GM21717 (cell line): ENCODE results near the gene DDX31.

Experiments
- ATAC-seq: cut with Tn5 transposase; IDR thresholded peaks from one replicate; pipeline ENCODE4 v1.9.1; 2021; ENCODE audit warnings: mild to moderate bottlenecking, moderate library complexity; ENCODE audit not compliant: unreplicated experiment

DDX31 gene

DNA sequence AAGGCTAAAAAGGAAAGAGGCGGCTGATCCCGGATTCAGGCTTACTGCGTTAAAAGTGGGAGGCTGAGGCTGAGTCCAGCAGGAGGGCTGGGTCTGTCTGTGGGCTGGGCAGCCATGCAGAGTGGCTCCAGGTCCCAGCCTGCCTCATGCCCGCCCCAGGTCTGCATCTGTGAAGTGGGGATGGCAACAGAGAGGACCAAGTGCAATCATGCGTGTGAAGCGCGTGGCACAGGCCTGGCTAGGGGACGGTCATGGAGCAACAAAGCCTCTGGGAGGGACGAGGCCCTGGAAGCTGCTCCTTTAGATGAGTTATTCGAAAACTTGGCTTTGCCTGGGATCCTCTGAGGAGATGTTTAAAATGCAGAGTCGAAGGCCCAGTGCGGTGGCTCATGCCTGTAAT lies 117.7 kb downstream of the DDX31 start:
- ATAC-seq, result no peak

DNA sequence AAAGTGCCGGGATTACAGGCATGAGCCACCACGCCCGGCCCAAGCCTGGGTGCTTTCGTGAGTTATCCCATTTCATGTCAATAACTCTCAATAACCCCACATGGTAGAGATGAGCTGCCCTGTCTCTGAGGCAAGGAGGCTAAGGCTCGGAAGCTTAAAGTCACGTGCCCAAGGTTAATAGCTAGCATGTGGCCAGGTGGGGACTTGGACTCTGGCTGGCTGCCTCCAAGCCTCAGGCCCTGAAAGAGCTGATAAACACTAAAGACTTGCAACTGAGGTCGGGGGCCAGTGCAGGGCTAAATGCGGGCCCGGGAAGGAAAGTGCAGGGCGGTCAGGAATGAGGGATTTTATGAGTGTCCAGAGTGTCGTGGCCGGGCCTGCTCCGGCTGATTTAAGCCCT lies 118.2 kb downstream of the DDX31 start:
- ATAC-seq, result no peak

DNA sequence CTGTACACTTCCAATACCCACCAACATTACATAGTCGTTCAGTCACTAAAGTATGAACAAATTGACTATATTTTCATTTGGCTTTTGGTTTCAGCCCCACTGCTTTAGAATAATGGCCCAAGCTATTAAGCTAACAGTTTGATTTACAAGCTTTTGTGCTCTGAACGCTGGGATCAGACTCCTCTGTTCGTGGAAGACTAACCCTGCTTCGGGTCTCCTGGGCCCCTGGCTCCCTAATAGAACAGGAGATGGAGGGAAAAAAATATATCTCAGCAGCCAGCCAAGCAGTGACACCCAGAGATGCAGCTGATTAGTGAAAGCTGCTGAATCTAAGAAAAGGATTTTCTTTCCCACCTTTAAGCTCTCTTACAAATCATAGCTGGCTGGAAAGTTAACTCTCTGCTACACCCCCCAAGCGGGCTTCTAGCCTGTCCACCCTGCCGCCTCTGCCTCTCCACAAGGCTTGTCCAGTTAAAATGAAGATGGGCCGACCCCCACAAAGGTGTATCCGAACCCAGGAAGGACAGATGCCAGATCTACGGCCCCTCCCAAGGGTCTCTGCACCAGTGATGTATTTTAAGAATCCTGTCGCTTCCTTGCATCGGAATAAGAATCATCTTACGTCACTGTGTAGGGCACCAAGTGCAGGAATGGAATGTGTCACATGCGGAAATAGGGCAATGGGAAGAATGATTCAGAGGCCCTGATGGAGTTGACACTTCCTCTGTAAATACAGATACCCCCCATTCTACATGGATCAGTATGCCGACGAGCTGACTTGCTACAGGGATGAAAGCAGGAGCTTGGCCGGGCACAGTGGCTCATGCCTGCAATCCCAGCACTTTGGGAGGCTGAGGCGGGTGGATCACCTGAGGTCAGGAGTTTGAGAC lies 120.8 kb downstream of the DDX31 start:
- ATAC-seq, result no peak

DNA sequence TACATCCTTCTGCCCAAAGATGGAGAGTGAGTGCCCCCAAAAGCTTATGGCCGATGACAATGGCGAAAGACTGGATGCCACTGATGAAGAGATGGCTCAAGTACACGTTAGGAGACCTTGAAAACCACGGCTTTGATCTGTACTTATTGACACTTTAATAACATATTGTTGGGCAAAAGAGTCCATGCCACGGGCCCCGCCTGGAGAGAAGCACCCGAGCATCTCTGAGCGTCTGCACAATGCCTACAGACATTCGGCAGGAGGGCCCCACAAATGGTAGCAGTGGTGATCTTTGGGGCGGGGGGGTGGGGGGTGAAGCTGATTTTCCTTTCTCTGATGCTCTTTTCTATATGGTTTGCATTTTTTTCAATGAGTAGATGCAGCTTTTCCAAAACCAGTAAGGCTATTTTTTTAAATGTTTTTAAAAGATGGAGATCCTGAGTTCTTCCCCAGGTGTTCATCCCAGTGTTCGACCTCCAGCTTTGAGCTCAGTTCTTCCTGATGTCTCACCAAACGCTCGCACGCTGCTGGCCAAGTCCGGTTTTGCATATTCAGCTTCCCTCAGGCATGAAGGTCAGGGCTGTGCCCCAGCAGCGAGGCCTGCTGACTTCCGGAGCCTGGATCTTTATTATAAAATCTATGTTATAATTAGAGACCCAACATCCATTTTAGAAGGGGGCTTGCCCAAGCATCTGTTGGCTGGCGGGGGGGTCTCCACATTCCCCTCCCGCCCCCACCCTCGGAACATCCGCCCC lies 121.6 kb downstream of the DDX31 start:
- no peak for ATAC-seq

DNA sequence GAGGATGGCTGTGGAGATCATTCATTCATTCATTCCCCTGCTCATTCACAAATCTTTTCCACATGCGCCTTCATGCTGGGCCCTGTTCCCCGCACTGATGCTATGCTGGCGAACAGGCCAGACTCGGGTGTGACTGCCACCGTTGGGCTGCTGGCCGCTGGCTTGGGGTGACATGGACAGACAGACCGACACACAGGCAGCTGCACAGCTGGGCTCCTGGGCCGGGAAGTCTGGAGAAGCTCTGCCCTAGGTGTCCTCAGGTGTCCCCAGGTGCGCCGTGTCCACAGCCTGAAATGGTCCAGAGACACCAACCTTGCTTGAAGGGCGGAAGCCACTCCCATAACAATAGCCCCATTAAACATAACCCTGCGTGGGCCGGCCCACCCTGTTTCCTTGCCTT lies 122.3 kb downstream of the DDX31 start:
- ATAC-seq, result no peak

DNA sequence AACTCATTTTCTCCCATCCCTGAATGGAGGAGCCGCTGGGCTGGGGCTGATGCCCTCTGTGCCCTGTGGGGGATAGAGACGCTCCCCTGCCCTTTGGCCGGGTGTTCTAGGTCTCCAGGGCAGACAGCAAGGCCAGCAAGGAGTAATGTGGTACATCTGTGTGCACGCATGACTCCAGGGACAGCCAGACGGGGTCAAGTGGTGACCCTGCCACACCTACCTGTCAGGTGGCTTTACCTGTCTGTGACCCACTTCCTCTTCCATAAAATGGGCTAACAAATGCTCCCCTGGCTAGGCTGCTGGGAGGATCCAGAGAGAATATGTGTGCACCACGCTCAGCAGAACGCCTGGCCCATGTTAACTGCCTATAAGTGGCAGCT lies 122.7 kb downstream of the DDX31 start:
- ATAC-seq, result no peak

DNA sequence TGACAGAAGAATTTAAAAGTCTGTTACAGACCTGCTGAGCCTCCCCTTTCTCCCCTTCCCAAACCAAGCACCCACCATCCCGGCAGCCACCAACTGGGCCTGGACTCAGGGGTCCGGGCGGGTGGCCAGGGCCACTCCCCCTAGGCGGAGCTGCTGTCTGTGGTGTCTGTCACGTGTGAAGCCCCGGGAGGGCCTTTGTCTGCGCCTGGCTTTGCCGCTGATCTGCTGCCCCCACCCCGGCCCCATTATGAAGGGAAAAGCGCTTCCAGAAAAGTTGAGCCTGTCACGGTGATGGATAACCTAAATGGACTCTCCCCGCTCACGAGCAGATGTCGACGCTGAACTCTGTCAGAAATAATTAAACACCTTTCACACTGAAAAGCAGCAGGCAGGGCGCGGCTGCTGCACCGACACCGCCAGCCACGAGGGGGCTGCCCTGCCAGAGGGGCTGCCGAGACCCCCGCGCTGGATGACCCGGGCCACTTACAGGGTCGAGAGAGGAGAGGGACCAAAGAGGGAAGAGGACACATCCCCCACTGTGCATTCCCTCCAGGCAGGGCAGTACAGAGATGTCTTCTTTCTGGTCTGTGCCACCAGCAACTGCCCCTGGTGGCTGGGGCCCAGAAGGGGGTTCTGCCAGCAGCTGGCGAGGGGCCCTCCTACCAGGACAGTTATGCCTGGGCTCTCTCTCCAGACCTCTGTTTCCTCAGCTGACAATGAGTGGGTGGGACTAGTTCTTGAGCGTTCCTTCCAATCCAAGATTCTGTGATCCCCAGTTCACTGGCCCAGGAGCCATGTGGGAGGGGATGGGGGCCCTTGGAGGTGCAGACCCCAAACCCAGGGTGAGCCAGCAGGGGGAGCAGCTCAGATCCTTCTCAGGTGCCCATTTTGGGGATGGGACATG lies 123.4 kb downstream of the DDX31 start:
- ATAC-seq, result no peak

DNA sequence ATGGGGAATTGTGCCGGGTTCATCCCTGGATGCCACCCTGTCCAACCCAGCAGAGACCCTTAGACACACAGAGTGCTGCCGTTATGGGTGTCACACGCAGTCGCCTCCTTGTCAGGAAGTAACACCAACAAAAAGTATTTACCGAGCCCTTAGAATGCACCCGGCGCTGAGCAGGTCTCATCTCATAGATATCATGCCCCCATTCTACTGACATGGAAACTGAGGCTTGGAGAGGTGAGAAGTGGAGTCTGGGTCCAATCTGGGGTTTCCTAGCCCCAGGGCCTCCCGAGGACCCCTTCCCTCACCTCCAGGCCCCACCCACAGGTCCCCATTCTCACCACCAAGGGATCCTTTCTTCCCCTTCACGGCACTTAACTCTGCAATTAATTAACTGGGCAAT lies 124.2 kb downstream of the DDX31 start:
- no peak for ATAC-seq

DNA sequence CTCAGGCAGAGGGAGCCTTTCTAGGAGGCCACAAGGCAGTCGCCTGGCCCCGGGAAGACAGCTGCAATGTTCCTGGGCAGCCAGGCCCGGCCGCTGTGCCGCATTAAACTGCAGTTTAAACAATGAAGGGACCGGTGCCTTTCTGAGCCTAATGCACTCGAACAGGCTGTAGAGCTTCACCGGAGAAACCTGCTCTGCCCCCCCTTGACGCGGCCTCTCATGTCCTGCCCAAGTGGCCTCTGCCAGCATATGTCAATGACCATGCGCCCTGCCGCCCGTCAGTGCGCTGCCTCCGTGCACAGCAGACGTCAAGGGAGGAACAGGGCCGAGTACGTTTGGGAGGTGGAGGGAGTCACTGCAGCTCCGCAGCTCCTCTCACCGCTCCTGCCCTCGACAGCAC lies 125.8 kb downstream of the DDX31 start:
- ATAC-seq, result no peak

DNA sequence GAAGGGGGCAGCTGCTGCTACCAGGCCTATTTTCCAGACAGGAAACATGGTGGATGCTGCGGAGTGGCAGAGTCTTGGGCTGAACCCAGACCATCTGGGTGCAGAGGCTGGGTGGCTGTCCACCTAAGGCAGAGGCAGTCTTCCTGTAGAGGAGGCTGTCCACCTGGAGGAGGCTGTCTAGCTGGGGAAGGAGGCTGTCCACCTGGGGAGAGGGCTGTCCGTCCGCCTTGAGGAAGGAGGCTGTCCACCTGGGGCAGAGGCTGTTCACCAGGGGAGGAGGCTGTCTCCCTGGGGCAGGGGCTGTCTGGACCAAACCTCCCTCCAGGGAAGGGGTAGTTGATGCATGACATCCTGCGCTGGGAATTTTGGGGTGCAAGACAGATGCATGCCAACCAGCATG lies 126.5 kb downstream of the DDX31 start:
- ATAC-seq, result no peak
